Gastroesophageal sphincter (tissue), 3 donors: Measurements from ENCODE around the gene FKBP1B.

Source experiments
- EP300 ChIP-seq: sonication (generic); formaldehyde crosslinking; IDR thresholded peaks from one replicate; pipeline ENCODE4 v1.6.1; 2017; ENCODE audit warnings: antibody characterized with exemption, mild to moderate bottlenecking
- POLR2A ChIP-seq, 2 donors: fragments of 450-650 bp; IDR thresholded peaks; one replicate each; pipeline ENCODE4 v1.6.1; 2017; ENCODE audit warnings: antibody characterized with exemption in 2 of 2, mild to moderate bottlenecking in 2 of 2, moderate library complexity in 1 of 2
- POLR2AphosphoS5 ChIP-seq: sonication (generic); formaldehyde crosslinking; IDR thresholded peaks from one replicate; pipeline ENCODE4 v1.6.1; 2017; ENCODE audit warnings: antibody characterized with exemption
- TF ChIP-seq, protein P1 (sequence below), 4 experiments: fragments of 200-600 bp in 2 of 4; fragments of 450-650 bp in 2 of 4; sonication (generic) in 1 of 4; IDR thresholded peaks; one replicate each; pipeline ENCODE4 v1.5.1; 2017 to 2019; ENCODE audit warnings: antibody characterized with exemption in 4 of 4, mild to moderate bottlenecking in 2 of 4, moderate library complexity in 2 of 4

DNA sequence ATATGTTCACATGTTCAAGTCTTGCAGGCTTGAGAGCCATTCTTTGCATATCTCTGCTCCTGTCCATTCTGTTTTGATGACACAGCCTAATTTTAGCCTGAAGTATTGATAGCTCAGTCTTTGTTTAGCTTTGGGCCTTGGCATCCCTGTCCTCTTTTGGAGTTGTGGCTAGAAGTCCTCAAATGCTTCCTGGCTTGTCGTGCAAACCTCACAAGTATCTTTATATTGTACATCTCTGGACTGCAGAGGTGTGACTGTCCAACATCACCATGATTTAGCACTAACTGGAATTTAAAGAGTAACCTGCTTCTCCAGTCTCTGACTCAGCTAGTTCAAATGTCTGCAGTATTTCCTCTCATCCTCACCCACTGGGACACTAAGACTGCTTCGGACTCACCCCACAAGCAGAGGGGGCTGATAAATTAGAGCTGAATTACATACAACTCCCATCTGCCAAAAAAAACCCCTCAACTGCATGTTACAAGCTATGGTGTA is 61.9 kb downstream of the FKBP1B start:
- TF ChIP-seq, protein P1, sequence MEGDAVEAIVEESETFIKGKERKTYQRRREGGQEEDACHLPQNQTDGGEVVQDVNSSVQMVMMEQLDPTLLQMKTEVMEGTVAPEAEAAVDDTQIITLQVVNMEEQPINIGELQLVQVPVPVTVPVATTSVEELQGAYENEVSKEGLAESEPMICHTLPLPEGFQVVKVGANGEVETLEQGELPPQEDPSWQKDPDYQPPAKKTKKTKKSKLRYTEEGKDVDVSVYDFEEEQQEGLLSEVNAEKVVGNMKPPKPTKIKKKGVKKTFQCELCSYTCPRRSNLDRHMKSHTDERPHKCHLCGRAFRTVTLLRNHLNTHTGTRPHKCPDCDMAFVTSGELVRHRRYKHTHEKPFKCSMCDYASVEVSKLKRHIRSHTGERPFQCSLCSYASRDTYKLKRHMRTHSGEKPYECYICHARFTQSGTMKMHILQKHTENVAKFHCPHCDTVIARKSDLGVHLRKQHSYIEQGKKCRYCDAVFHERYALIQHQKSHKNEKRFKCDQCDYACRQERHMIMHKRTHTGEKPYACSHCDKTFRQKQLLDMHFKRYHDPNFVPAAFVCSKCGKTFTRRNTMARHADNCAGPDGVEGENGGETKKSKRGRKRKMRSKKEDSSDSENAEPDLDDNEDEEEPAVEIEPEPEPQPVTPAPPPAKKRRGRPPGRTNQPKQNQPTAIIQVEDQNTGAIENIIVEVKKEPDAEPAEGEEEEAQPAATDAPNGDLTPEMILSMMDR (IDR thresholded peaks at IDR 0.05), result no peak
- no peak for TF ChIP-seq EP300
- no peak for TF ChIP-seq POLR2A (IDR thresholded peaks at IDR 0.05)
- TF ChIP-seq POLR2AphosphoS5, result no peak
